Ishikawa (cell line): ENCODE data around the gene TMEM235.

ENCODE experiments used
- MAX ChIP-seq: IDR thresholded peaks from 2 replicates; pipeline ENCODE4 v1.6.1; 2012
- NFIC ChIP-seq: IDR thresholded peaks from 2 replicates; pipeline ENCODE4 v1.6.1; 2012
- TEAD4 ChIP-seq: IDR thresholded peaks from 2 replicates; pipeline ENCODE4 v1.6.1; 2012
- ZBTB7A ChIP-seq: IDR thresholded peaks from 2 replicates; pipeline ENCODE4 v1.6.1; 2012; ENCODE audit warnings: low read depth

DNA sequence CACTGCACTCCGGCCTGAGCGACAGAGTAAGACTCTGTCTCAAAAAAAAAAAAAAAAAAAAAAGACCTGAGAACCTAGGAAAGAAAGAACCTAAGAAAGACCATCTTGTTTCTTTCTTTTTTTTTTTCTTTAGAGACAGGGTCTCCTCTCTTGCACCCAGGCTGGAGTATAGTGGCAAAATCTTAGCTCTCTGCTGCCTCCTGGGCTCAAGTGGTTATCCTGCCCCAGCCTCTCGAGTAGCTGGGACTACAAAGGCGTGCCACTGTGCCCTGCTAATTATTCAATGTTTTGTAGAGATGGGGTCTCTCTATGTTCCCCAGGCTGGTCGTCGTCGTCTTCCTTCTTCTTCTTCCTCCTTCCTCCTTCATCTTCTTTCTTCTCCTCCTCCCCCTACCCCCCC is 25.1 kb upstream of the TMEM235 start:
- TF ChIP-seq TEAD4 = no peak
- TF ChIP-seq MAX = no peak
- no peak for TF ChIP-seq NFIC
- TF ChIP-seq ZBTB7A = no peak
